Epithelial cell of proximal tubule (primary cell): ENCODE data around the gene EFCAB5. TPM values are rescaled to one million over a fixed set of nuclear protein-coding genes. Genes with fewer than 3 reads are reported as not detected.

Experiments
- DNase-seq: peaks from one replicate; pipeline ENCODE4 v3.0.0-alpha.2; 2011; ENCODE audit warnings: low read depth
- H3K4me3 ChIP-seq: 2 replicates; pipeline ENCODE4 v1.5.1; 2011; ENCODE audit warnings: low read depth, mild to moderate bottlenecking, low read length
- total RNA-seq: library from RNA; depleted of rRNA; stranded (reverse); fragments of >200 nt; gene quantifications from 2 replicates; pipeline ENCODE4 v1.2.3, GENCODE V29; 2015
- TF ChIP-seq, protein P1 (sequence below): conservative IDR thresholded peaks from 2 replicates; pipeline ENCODE4 v1.5.1; 2012; ENCODE audit warnings: low read depth, mild to moderate bottlenecking, low read length

Gene EFCAB5
- total RNA-seq, 1 donor from 2014 or later, result 2.5 TPM

DNA sequence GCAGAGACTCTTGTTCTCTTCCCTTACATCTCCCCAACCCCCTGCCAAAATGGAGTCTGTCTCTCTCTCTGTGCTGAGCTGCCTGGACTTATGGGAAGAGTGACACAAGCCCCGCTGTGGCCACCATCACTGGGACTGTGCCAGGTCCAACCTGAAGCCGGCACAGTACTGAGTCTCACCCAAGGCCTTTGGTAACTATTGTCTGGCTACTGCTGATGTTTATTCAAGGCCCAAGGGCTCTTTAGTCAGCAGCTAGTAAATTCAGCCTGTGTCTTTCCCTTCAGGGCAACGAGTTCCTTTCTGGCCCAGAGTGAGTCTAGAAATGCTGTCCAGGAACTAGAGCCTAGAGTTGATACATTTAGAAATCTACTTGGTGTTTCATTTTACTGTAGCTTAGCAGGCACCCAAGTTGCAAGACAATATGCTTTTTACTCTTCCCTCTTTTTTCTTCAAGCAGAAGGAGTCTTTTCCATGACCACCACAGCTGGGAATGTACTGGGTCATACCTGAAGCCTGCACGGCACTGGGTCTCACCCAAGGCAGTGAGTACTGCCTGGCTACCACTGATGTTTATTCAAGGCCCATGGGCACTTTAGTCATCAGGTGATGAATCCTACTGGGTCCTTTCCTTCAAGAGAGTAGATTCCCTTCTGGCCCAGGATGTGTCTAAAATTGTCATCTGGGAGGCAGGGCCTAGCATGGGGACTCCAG is 17.7 kb downstream of the EFCAB5 start:
- TF ChIP-seq, protein P1, sequence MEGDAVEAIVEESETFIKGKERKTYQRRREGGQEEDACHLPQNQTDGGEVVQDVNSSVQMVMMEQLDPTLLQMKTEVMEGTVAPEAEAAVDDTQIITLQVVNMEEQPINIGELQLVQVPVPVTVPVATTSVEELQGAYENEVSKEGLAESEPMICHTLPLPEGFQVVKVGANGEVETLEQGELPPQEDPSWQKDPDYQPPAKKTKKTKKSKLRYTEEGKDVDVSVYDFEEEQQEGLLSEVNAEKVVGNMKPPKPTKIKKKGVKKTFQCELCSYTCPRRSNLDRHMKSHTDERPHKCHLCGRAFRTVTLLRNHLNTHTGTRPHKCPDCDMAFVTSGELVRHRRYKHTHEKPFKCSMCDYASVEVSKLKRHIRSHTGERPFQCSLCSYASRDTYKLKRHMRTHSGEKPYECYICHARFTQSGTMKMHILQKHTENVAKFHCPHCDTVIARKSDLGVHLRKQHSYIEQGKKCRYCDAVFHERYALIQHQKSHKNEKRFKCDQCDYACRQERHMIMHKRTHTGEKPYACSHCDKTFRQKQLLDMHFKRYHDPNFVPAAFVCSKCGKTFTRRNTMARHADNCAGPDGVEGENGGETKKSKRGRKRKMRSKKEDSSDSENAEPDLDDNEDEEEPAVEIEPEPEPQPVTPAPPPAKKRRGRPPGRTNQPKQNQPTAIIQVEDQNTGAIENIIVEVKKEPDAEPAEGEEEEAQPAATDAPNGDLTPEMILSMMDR, result no peak
- H3K4me3 ChIP-seq, result no peak overlapping the region
- no peak for DNase-seq

DNA sequence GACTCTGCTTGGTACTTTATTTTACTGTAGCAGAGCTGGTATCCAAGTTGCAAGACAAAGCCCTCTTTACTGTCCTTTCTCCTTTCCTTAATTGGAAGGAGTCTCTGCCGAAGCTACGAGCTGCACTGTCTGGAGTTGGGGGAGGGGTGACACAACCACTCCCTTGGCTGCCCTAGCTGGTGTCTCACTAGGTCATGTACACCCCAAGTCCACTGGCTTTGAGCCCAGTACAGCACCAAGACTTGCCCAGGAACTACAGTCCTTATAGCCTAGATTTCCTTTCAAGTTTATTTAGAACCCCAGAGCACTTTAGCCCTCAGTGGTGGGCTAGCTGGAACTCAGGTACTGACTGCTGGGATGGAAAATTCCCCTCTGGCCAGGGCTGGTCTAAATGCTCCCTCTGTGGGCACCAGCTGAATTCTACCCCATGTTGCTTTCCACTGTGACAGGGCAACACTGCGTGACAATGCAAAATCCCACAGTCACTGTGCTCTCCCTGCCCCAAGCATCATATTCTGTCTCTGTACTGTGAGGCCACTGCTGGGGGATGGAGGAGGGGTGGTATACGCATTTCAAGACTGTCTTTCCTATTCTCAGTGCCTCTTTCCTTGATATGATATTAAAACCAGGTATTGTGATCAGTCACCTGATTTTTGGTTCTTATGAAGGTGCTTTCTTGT is 18.4 kb downstream of the EFCAB5 start:
- no peak for DNase-seq
- H3K4me3 ChIP-seq, result no peak overlapping the region
- TF ChIP-seq, protein P1, result no peak

DNA sequence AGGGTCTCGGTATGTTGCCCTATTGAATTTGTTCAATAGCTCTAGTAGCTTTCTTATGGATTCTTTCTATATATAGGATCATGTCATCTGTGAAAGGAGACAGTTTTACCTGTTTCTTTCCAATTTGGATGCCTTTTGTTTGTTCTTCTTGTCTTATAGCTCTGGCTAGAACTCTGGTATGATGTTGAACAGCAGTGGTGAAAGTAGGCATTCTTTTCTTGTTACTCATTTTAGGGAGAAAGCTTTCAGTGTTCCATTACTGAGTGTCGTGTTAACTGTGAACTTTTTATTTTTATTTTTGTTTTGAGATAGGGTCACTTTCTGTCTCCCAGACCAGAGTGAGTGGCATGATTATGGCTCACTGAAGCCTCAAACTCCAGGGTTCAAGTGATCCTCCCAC is 21.2 kb downstream of the EFCAB5 start:
- TF ChIP-seq, protein P1, result no peak
- H3K4me3 ChIP-seq, result no peak overlapping the region
- no peak for DNase-seq

DNA sequence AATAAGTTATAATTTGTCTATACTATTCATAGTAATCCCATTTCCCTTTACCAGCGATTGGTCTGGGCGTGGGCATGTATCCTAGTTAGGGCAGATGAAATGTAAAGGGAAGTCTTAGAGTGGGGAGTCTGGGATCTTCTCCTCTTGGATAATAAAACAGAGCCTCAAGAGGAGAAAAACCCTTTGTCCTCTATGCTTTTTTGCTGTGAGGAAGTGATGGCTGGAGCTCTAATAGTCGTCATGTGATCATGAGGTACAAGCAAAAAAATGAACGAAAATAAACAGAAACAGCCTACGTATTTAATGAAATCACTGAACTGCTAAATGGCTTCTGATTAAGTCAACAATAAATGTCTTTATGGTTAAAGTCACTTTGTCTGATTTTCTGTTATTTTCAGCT is 26.8 kb downstream of the EFCAB5 start:
- no peak for DNase-seq
- TF ChIP-seq, protein P1, result no peak
- no peak overlapping the region for H3K4me3 ChIP-seq

DNA sequence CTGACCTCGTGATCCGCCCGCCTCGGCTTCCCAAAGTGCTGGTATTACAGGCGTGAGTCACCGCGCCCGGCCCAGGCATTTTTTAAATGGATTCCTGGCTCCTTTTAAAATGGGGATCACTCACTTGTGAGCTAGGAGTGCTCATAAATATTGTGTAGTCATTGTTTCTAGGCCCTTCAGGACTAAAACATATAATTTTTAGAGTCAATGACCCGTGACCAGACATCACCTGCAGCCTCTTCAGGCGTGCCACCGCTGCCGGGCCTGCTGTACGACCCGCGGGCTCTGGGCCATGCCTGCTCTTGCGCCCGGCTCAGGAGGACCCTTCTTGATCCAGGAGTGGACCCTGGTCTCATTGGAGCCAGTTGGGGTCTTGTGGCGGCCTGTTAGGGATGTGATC is 30.8 kb downstream of the EFCAB5 start:
- TF ChIP-seq, protein P1, result no peak
- H3K4me3 ChIP-seq, result no peak overlapping the region
- DNase-seq, result no peak

DNA sequence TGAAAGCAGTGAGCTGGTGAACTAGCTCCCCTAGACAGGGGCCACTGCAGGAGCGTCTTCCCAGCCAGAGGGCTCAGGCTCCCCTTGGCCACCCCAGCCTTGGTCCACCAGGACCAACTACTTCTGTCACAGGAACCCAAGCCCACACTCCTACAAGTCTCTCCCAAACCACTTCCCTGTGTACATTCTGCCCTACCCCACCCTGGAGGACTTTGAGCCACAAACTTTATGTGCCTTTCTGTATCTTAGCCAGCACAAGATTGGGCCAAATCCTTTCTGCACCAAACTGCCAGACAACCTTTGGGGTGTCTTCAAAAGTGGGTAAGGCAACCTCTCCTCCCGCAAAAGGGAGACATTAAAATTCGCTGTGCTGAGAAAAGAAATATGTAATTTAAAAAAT is 31.6 kb downstream of the EFCAB5 start:
- TF ChIP-seq, protein P1, result no peak
- H3K4me3 ChIP-seq, result no peak overlapping the region
- no peak for DNase-seq

DNA sequence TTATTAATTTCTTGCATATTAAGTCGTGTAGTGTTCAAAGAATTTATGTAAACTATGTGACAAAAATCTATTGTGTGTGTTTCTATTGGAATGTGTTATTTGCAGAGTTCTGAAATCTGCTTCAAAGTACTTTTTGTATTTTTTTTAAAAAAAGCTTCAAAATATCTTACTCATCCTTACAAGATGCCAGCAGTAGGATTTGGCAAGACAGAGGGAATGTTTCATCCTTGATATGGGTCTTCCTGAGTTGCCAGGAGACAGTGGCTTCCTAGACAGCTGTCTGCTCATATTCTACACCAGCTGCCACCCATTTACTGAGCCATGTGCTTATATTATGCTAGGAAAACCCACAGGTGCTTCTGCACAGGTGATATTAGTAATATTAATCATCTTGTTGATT is 36.4 kb downstream of the EFCAB5 start:
- no peak for DNase-seq
- TF ChIP-seq, protein P1, result no peak
- no peak overlapping the region for H3K4me3 ChIP-seq
